Activated T-cell treated with anti-CD3 and anti-CD28 coated beads, Interleukin-2, amount 50 U/mL, for 4 hours (primary cell): ENCODE data around the gene CCDC190. TPM values are rescaled to one million over a fixed set of nuclear protein-coding genes. Genes with fewer than 3 reads are reported as not detected.
"Not testable (repeated sequence)": the region's sequence is repeated elsewhere in the genome, so short reads cannot be mapped to it uniquely, and the experiment has no call there.

ENCODE experiments used
- ATAC-seq, 2 donors: fragments of 200-7000 bp; cut with Tn5 transposase; one replicate each; pipeline ENCODE4 v1.10.0; 2021
- DNase-seq: peaks from one replicate; pipeline ENCODE4 v3.0.0-alpha.2; 2020
- H3K27me3 Mint-ChIP-seq: one replicate; pipeline ENCODE4 v1.8.0; 2021; ENCODE audit warnings: low read depth, mixed read lengths
- H3K36me3 Mint-ChIP-seq: one replicate; pipeline ENCODE4 v1.8.0; 2022; ENCODE audit warnings: mixed read lengths; ENCODE audit not compliant: insufficient read depth
- H3K4me1 Mint-ChIP-seq: one replicate; pipeline ENCODE4 v1.8.0; 2021; ENCODE audit warnings: low read depth, mixed read lengths
- H3K4me3 Mint-ChIP-seq: one replicate; pipeline ENCODE4 v1.8.0; 2021; ENCODE audit warnings: mild to moderate bottlenecking, moderate library complexity, mixed read lengths
- H3K9me3 Mint-ChIP-seq: one replicate; pipeline ENCODE4 v1.8.0; 2021; ENCODE audit warnings: mixed read lengths
- total RNA-seq, 3 donors: library from RNA; stranded (reverse); gene quantifications; one replicate each; pipeline ENCODE4 v1.2.1, GENCODE V29; 2021

CCDC190 gene
- total RNA-seq, 3 donors from 2014 or later = not detected

- DNase-seq = no peak
- peaks cover 8% of the 10 kb centered on the region for H3K4me1 Mint-ChIP-seq
- H3K27me3 Mint-ChIP-seq = peaks cover 10% of the 10 kb centered on the region
- peaks cover 4% of the 10 kb centered on the region for H3K9me3 Mint-ChIP-seq
- no peak overlapping the region for H3K4me3 Mint-ChIP-seq
- H3K36me3 Mint-ChIP-seq = no peaks in the 10 kb centered on the region
- no peak for ATAC-seq
Measured at GRCh38 chr1:162832470-162832869, 28.5 kb downstream of the CCDC190 start.

- Mint-ChIP-seq H3K4me3 (no peak overlapping the region), H3K9me3 (no peaks in the 10 kb centered on the region), H3K4me1 (no peaks in the 10 kb centered on the region), H3K36me3 (no peaks in the 10 kb centered on the region), H3K27me3 (peaks cover 19% of the 10 kb centered on the region)
- ATAC-seq = no peak
- no peak for DNase-seq
Measured at GRCh38 chr1:162829268-162829667, 31.7 kb downstream of the CCDC190 start.

- H3K27me3 Mint-ChIP-seq = peaks cover 34% of the 10 kb centered on the region
- peaks cover 19% of the 10 kb centered on the region for H3K4me1 Mint-ChIP-seq
- H3K9me3 Mint-ChIP-seq = no peaks in the 10 kb centered on the region
- ATAC-seq (no peak), DNase-seq (no peak)
- H3K36me3 Mint-ChIP-seq = no peaks in the 10 kb centered on the region
- no peak overlapping the region for H3K4me3 Mint-ChIP-seq
Measured at GRCh38 chr1:162823771-162824525, 37.0 kb downstream of the CCDC190 start.

GRCh38 chr1:162823231-162823630, 37.7 kb downstream of the CCDC190 start:
- Mint-ChIP-seq H3K4me1 (peaks cover 19% of the 10 kb centered on the region), H3K9me3 (no peaks in the 10 kb centered on the region), H3K4me3 (no peak overlapping the region), H3K36me3 (no peaks in the 10 kb centered on the region), H3K27me3 (peaks cover 34% of the 10 kb centered on the region)
- peak; percentile 72 to 77 for ATAC-seq
- no peak for DNase-seq

- Mint-ChIP-seq H3K27me3 (peaks cover 31% of the 10 kb centered on the region), H3K36me3 (no peaks in the 10 kb centered on the region), H3K9me3 (no peaks in the 10 kb centered on the region), H3K4me3 (peak overlapping the region; percentile 51), H3K4me1 (peaks cover 19% of the 10 kb centered on the region)
- DNase-seq = no peak
- peak; percentile 32 to 49 for ATAC-seq
Measured at GRCh38 chr1:162822391-162823200, 38.4 kb downstream of the CCDC190 start.

- H3K27me3 Mint-ChIP-seq = peaks cover 16% of the 10 kb centered on the region
- not testable (repeated sequence) for H3K36me3 Mint-ChIP-seq
Measured at GRCh38 chr1:162818666-162819065, 42.3 kb downstream of the CCDC190 start.

GRCh38 chr1:162818136-162818535, 42.8 kb downstream of the CCDC190 start:
- H3K36me3 Mint-ChIP-seq, DNase-seq, ATAC-seq, H3K4me3 Mint-ChIP-seq, H3K9me3 Mint-ChIP-seq: not testable (repeated sequence)
- peaks cover 14% of the 10 kb centered on the region for H3K27me3 Mint-ChIP-seq
- H3K4me1 Mint-ChIP-seq = peaks cover 11% of the 10 kb centered on the region

More at GRCh38 chr1:162818666-162819065, 42.3 kb downstream of the CCDC190 start:
- DNase-seq, H3K9me3 Mint-ChIP-seq, ATAC-seq, H3K4me3 Mint-ChIP-seq: not testable (repeated sequence)
- peaks cover 14% of the 10 kb centered on the region for H3K4me1 Mint-ChIP-seq

GRCh38 chr1:162812357-162812756, 48.6 kb downstream of the CCDC190 start:
- H3K27me3 Mint-ChIP-seq, H3K4me1 Mint-ChIP-seq, H3K4me3 Mint-ChIP-seq, ATAC-seq, H3K9me3 Mint-ChIP-seq, DNase-seq: not testable (repeated sequence)
- peaks cover 32% of the 10 kb centered on the region for H3K36me3 Mint-ChIP-seq

GRCh38 chr1:162807503-162807902, 53.5 kb downstream of the CCDC190 start:
- ATAC-seq, H3K4me1 Mint-ChIP-seq, DNase-seq, H3K4me3 Mint-ChIP-seq, H3K27me3 Mint-ChIP-seq, H3K9me3 Mint-ChIP-seq: not testable (repeated sequence)
- peaks cover 55% of the 10 kb centered on the region for H3K36me3 Mint-ChIP-seq

Other genes starting within 250 kb of the CCDC190 start
- under 1 TPM; 0.29 to 0.84 (median 0.38) TPM for gene DDR2, start 228.7 kb downstream of the CCDC190 start, total RNA-seq
- 10 to 100 TPM in 2 of 3 donors, 1 to 10 TPM in 1; 10.0 to 18.0 (median 10.8) TPM for gene HSD17B7, start 70.5 kb downstream of the CCDC190 start, total RNA-seq
- gene RGS4, start 208.2 kb upstream of the CCDC190 start, total RNA-seq = not detected